NCI-H146 treated with DMSO at 0.1 percent for 48 hours (cell line): ENCODE measurements around the gene GHRHR.

Experiments used
- DNase-seq: peaks from one replicate; lab custom pipeline; 2025; ENCODE audit not compliant: unreplicated experiment; lab: John Stamatoyannopoulos, UW

GHRHR gene

DNA sequence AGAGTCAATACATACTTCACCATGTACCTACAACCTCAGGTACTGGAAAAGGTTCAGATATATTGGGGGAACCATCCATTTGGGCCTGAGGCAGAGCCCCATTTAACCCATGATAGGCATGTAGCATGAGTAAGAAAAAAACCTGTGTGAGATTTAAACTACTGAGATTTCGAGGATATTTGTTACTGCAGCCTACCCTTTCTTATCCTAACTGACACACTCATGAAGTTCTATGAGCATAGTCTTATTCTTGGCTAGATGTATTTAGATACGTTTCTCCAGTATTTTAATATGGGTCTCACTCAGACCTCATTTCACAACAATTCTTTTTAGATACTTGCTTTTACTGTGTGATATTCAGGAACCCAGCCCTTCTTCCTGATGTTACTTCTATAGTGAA lies 39.3 kb downstream of the GHRHR start:
- no peak for DNase-seq

DNA sequence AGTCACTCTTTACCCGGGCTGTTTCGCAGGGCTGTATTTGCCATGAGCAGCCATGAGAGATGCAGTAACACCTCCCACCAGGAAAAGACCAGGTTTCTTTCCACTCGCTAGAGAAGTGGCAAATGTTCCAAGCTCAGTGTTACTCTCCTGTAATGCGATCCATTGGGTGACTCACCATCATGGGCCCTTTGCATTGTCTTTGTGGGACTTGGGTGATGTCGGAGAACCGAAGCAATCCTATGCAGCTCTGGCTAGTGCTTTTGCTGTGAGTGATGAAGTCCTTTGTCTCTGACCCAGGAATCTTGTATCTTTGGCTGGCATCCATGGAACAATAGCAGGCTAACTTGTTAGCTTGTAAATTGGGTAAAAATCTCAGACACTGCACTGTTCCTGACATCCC lies 40.0 kb downstream of the GHRHR start:
- DNase-seq: no peak

DNA sequence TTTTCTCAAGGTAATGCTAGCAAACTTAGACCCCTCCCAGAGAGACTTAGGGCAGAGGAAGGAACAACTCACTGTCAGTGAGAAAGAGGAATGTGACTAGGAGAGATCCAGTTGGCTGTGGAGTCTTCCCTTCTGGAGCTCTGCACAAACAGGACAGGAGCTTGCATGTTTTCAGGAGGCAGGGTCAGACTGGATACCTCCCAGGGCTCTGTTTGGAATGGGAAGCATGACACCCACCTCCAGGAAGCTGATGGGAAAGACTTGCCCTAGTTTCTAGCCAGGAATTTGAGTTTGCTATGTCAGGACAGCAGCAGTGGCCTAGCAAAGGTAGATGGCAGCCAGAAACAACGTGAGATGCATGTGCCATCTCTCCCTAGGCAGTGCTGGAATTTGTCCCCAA lies 40.6 kb downstream of the GHRHR start:
- no peak for DNase-seq

DNA sequence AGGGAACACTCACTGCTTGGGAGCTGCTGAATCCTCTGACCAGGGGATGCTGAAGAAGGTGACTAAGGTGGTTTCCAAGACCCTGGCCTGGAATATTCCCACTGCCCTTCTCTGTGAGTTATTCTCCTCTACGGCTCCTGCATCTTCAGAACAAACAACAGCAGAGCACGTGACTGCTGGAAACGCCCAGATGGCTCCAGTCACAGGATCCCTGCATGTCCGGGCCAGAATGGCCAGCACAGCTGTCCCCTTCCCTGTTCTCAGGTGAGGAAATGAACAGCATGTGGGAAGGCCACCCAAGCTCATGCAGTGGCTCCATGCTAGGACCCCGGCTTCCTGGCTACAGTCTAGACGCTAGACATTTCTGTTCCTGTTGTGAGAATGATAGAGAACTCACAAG lies 43.1 kb downstream of the GHRHR start:
- no peak for DNase-seq

DNA sequence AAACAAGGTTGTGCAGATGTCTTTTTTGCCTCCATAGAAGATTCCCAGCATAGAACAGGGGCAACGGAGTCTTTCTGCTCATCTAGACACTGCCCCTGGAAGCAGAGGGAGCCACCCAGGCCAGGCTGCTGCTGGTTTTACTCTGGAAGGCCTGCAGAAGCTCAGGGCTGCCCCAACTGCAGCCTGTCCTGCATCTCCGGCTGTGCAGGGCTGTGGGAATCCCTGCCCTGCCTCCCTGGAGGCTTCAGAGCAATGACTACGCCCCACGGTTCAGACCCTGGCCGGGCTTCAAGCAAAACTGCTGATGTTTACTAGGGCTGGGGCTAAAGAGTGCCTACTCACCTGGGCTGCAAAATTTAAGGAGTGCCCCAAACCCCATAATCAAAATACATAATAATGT lies 43.9 kb downstream of the GHRHR start:
- no peak for DNase-seq

DNA sequence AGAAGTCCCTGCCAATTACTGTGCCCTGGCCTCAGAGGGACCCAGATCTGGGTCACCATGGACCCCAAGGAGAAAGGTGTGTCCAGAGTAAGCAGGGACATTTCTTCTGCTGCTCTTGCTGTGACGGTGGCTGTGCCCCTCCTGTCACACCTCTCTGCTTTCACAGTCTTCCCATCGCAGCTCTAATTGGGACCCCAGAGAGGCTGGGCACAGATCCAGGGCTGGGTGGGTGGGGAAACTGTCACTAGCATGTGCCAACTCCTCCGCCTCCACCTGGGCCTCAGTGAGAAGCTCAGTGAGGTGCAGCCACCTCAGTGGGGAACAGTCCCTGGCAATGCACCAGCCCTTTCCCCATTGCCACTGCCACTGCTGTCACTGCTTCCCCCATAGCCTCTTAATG lies 51.1 kb downstream of the GHRHR start:
- DNase-seq: no peak

DNA sequence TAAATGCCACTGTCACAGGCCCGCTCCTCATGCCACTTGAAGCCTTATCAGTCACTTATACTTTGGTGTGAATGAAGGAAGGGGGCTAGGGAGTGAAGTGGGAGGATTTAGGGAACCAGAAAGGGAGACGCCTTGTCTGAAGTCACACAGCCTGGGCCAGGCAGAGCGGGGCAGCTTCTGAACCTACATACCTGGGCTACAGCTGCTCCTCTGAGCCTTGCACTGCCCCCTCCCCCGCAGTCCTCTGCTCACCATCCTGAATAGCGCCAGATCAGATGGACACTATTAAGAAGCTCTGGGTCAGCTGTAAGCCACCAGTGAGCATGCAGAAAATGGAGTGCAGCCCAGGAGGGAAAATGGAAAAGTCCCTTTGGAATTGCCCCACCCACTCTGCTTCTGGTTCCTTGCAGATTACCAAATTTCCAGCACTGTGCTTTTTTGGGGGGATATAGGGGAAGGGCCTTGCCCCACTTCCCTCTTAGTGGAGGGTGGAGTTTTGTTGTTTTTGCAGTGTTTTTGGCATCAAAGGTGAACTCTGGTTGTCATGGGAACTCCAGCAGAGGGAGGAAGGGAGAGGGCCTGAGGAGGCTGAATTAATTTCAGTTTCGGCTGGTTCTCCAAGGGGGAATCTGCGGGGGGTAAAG lies 53.4 kb downstream of the GHRHR start:
- DNase-seq: no peak

DNA sequence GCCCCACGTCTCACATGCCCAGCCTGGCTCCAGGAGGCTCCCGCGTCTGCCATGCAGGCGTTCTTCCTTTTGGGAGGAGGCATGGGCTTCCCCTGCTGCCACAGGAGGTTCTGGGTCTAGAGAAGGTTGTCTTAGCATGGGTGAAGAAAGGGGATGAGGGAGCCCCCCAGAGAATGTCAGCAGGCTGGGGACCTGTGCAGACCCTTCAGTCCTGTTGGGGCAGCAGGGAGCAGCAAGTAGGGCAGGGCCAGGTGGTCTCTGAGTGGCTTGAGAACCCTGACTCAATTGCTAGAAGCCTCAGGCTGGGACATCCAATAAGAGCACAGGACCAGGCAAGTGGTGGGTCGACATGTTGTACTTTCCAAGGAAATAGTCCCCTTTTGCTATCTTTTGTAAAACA lies 54.0 kb downstream of the GHRHR start:
- DNase-seq: no peak

DNA sequence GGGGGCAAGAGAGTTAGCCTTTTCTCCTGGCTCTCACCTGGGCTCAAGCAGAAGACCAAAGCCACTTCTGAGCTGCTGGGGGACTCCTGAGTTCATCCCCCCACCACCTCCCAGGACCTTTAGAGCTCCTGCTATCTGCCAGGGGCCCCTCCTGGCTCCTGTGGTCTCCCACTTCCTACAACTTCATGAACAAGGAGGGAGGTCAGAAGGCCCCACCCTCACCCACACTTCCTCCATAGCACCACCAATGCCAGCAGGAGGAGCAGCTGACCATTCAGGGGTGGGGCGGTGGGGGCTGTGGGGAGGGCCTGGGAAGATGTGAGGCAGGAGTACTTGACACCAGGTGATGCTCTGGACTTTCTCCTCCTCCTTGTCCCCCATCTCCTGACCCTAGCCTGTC lies 55.8 kb downstream of the GHRHR start:
- DNase-seq: no peak

DNA sequence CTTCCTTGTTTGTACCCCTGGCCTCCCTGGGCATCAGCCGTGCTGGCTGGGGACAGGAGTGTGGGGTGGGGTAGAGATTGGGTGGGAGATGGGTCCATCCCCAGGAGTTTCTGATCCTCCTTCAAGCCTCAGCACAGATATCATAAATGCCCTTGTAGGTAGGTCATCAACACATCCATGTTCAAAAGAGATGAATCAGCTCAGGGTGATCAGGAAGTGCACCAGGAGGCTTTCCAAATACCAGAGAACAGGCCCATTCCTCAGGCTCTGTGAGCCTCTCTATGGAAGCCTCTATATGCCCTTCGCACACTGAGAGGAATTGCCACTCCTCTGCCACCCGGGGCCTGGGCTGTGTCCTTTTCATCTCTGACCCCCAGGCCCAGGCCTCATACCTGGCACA lies 56.4 kb downstream of the GHRHR start:
- DNase-seq: no peak

DNA sequence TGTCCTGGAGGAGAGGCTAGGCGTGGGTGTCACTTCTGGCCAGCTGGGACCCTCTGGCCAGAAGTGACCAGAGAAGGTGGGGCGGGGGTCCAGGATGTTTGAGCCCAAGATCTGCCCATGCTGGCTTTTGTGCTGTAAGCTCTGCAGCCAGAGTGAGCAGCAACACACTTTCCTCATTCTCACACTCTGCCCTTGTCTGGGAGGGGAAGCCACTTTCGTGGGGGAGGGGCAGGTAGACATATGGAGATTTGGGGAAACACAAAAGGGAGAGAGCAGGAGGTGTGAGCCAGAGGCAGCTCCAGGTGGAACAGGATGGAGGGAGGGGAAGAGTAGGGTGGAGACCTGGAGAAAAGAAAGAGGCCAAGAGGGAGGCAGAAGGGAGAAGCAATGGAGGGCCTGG lies 56.9 kb downstream of the GHRHR start:
- no peak for DNase-seq

DNA sequence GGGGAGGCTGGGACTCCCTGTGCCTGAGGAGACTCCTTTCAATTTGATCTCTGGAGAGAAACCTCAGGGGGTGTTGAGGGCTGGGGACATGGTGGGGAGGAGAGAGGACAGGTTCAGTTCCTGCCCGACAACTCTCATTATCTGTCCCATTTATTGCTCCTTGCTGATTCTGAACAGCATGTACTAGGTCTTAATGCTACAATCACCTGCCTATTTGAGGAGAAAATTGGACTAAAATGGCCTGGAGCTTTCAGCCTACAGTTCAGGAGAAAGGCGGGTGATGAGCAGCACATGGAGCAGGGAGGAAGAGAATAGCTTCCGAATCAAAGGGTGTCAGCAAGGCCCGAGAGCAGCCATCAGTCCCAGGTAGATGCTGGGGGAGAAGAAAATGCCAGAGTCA lies 58.4 kb downstream of the GHRHR start:
- DNase-seq: no peak

DNA sequence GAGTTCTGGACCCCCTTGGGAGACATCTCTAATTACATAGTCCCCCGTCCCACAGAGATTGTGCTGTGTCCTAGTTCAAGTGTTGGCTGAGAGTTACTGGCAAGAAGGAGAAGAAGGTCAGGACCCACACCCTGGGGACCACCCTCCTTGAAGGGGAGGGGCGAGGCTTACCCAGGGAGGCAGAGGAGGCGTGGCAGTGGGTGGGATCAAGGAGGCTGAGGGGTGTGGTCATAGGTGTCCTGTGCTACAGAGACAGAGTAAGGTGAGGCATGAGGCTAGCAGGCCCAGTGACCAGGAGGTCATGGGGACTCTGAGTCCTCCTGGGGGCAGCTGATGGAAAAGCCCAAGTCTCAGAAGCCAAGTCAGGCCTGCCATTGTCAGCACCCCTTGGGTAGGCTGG lies 59.0 kb downstream of the GHRHR start:
- no peak for DNase-seq

DNA sequence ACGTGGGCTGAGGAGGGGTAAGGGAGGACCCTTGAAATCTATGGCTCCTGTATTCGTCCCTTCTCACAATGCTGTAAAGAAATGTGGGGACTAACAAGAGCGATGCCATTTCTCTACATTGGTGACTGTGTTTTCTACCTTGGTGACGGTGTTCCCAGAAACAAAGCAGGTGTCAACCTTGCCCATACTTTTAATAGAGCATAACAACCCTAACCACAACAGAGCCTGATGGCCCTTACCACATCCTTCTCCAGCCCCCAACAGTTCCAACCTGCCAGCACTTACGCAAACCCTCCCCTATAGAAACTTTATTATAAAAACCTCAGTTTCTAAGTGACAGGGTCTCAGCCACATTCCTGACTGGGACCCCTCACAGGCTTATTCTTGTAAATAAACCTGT lies 60.1 kb downstream of the GHRHR start:
- no peak for DNase-seq

DNA sequence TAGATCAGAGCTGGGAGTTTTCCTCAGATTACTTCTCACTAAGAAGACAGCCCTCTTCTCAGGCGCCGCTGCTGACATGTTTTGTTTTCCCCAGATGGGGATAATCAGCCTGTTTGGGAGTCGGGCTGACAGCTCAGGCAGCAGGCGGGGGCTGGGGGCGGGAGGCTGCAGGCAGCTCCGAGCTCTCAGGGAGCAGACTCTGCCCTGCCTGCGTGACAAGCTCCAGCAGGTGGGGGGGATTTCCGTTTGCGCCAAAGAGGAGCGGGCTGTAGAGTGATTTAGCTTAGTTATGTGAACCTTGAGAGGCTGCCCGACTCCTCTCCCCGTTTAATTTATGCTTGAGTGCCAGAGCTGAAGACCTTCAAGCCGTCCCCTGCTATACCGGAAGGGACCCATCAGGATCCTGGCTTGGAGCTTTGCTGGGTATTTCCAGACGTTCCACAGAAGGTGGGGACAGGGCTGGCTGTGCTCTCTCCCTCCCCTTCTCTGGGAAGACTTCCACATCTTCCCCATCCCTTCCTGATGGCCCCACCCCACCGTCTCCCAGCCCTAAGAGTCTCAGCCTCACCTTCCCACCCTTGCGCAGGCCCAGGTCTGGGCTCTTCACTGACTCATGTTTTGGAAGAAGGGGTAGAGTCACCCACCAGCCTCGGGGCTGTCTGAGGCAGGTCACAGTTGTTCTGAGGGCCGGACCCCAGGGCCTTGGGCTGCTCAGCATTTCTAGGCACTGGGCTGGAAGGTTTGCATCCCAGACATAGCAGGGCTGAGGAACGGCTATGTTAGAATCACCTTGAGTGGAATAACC lies 63.6 kb downstream of the GHRHR start:
- no peak for DNase-seq

DNA sequence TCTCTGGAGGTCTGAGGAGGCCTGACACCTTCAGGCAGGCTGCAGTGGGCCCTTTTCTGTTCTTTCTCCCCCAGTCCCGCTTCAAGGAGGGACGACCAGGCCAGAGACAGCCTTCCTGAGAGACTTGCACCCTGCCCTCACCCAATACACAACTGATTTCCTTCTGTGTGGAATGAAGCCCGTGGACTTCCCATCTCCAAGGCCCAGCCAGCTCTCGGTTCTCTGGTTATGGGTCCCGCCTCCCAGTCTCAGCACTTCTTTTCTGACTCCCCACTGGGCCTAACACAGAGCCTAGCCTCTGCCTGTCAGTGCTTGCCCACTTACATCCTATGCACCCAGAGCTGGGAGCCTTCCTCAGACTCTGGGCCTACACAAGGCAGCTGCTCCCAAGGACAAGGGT lies 64.3 kb downstream of the GHRHR start:
- no peak for DNase-seq

DNA sequence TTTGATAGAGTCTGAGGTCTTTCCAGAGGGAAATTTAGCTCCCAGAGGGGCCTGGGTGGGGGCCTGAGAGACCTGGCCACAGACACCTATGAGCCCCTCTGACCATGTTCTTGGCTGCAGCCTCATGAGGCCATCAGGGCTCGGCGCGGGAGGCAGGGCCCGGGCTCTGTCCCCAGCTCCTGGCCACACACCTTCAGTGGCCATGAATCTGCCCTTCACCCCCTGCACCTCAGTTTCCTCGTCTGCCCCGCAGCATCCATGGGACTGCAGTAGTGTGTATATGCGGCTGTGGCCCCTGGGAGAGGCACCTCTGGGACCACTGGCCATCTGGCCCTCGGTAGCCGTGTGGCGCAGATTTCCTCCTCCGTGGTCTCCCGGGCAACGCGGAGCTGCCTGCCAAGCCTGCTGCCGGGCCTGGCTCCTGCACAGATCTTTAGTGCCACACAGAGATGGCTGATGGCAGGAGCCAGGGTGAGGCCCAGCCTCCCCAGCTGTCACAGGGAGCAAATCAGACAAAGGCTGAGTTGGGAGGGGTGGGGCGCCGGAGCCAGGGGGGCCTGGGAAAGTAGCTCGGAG lies 64.8 kb downstream of the GHRHR start:
- DNase-seq: no peak
